NCI-H226 (cell line): Measurements from ENCODE around the gene CXorf66.
"Not testable (repeated sequence)": the region's sequence is repeated elsewhere in the genome, so short reads cannot be mapped to it uniquely, and the experiment has no call there.

Experiments
- DNase-seq: peaks from one replicate; pipeline ENCODE4 v3.0.0-alpha.2; 2015

CXorf66 gene, protein sequence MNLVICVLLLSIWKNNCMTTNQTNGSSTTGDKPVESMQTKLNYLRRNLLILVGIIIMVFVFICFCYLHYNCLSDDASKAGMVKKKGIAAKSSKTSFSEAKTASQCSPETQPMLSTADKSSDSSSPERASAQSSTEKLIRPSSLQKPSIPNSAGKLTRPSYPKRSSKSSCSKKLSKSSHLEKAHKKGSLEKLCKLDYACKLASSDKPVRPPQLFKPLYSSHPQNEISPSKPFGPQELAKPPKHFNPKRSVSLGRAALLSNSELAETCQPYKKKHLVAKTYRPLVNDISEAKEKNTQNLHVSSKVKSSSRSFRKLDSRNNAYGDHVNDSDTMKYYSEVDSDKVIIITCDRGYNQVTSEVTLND

DNA sequence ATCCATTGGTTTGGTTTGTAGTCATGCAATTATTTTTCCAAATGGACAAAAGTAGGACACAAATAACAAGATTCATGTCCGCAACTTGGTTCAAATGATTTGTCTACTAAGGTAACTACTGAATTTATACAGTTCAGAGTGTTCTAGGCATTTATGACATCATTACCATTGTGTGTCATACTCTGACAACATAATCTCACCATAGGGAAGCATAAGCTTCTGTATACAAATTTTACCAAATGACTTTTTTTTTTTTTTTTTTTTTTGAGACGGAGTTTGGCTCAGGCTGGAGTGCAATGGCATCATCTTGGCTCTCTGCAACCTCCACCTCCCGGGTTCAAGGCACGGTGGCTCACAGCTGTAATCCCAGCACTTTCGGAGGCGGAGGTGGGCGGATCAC lies at the start of gene CXorf66:
CXorf66 (minus strand) TSS at position 101 of the 400 bp plus-strand sequence; CDS start at position 76, 25 bp downstream.
- DNase-seq: no peak

DNA sequence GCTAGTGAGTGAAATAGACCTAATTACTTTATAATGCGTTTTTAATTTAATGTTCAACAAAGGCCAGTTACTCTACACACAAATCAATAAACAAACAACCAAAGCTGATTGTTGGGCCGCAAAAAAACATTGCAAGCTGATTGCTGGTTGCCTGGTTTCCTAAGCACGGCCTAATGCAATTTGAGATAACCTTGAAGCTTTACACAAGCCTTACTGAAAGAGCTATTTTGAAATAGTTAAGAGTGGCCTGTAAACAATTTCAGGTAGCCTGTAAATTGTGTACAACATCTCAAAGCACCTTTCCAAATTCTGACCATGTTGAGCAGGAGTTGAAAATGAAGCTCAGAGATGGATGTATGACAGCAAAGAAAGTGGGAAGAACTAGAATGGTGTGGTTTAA lies 17.5 kb upstream of the CXorf66 start:
- DNase-seq: no peak

DNA sequence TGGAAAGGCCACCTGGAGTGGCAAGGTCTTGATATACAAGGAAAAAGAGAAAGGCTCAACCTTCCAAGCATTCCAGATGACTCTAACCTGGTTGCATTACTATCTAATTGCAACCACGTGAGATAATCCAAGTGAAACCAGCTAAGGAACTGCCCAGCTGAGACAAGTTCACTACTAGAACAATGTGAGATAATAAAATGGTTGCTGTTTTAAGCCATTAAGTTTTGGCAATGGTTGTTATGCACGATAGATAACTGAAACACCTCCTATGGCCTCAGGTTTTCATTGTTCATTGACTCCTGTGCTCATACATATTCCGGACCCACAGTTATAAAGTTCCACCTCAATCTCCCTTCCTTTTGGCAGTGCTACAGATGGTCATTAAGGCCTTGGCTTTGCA lies 9.2 kb upstream of the CXorf66 start:
- DNase-seq: no peak

DNA sequence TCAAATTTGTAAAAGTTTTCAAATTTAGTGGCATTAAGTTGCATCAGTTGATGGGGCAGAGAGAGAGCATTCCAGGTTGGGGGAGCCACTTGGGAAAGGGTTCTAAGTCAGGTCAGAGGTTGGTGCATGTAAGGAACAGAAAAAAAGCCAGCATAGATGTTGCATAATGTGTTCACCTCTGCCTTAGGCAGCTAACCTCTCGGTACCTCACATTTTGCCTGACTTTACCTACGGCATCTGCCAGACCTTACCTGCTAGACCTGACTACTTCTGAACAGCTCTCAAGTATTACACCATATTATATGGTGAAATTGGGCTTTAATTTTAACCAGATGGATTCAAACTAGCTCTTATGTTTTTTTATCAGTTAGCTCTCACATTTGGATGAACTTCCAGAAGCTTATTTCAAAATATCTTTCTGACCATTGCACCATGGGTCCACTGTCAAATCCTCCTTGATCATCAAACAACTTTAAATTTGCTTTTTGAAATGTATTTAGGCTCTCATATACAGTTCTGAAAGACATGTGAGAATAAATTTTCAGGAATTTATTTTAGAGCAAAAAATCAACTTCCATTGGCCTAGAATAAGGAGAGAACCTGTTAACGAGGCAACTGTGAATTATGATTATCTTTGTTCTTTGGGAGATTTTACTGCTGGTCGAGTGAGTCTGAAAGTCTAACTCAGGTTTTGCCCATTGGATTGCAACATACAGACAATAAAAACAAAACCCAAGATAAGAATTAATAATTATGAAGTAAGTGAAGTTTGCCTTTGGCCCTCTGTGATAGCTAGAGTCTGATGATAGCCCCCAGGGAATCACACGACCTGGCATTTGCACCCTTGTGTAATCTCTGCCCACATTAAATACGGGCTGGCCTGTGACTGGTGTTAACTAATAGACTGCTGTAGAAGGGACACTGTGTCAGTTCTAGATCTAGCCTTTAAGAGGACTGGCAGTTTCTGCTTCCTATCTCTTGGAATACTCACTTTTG lies 7.6 kb upstream of the CXorf66 start:
- no peak for DNase-seq

DNA sequence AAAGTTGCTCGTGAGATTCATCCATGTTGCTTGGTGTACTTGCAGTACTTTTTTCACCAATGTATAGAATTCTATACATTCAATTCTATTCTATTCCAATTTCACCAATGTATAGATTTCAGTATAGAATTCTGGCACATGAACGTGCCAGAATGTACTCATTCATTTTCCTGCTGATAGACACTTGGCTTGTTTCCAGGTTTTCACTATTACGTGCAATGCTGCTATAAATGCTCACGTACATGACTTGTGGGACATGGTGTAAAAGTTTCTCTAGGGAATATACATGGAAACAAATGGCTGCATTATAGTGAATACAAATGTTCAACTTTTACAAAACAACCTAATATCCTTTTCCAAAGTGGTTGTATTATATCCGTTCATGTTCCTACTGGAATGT lies 6.8 kb upstream of the CXorf66 start:
- no peak for DNase-seq

DNA sequence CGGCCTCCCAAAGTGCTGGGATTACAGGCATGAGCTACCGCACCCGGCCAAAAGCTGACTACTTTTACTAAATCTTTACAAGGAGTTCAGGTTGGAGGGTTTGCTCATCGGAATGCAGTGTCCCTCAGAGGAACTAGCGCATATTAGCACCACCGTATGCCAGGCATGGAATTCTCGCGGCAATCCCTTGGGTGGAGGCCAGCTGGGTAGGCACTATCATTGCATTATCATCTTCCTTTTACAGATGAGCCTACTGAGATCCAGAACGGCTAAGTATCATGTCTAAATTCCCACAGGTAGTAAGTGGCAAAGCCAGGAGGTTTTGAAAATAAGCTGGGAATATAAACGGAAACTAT lies 6.1 kb upstream of the CXorf66 start:
- DNase-seq: no peak

DNA sequence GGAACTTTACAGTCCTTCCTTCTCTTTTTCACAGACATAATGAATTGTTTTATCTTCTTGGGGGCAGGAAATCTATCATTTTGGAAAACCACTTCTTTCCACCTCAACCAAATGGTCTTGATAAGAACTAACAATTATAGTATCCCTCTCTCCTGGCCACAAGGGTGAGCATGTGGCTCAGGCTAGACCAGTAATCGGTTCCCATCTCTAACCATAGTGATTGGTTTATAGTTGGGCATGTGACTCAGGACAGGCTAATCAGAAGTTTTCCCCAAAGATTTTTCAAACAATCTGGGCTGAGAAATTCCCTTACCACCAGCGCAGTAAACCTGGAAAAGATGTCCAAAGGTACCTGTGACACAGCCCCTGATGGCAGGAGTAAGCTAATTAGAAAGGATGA lies 4.0 kb upstream of the CXorf66 start:
- DNase-seq: no peak

DNA sequence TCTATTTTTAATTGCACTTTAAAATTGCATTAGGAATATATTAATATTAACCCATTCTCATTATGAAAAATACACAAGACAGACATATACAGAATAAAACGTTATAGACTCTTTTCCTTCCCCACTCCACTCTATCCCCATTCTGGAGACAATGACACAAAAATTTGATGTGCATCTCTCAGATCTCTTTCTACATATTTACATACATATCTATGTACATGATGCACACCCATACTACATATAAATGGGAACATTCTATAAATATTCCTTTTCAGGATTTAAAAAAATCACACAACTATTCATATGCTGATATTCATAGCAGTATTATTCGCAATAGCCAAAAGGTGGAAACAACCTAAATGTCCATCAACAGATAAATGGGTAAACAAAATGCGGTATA lies 2.4 kb upstream of the CXorf66 start:
- DNase-seq: no peak

DNA sequence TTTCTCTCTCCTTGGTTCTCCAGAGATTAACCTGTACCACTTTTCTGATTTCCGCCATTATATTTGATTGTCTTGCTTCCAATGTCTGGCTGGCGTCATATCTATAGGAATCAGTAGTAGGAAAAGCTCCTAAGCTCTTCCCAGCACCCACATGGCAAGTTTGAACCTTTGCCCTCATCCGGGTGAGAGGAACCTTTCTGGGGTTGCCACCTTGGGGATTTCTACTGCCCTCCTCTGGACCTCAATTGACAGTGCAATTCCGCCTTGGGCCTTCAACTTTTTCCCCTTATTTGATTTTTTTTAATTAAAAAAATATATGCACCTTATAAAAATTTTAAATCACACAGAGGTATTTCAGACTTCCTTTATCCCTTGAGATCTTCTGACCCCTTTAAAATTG lies 2.0 kb upstream of the CXorf66 start:
- no peak for DNase-seq

DNA sequence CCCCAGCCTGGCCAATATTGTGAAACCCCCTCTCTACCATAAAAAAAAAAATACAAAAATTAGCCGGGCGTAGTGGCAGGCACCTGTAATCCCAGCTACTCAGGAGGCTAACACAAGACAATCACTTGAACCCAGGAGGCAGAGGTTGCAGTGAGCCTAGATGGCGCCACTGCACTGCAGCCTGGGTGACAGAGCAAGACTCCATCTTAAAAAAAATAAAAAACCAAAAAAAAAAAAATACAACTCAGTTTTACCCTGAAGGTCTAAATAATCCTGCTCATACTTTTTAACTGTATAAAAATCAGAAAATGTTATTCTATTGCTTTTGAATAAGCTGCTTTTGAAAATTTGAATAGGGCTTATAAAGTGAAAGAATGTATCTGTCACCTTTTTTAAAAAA lies 838 bp upstream of the CXorf66 start:
- not testable (repeated sequence) for DNase-seq

DNA sequence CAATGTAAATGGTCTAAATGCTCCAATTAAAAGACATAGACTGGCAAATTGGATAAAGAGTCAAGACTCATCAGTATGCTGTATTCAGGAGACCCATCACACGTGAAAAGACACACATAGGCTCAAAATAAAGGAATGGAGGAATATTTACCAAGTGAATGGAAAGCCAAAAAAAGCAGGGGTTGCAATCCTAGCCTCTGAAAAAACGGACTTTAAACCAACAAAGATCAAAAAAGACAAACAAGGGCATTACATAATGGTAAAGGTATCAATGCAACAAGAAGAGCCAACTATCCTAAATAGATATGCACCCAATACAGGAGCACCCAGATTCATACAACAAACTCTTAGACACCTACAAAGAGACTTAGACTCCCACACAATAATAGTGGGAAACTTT lies 4.2 kb downstream of the CXorf66 start:
- not testable (repeated sequence) for DNase-seq

DNA sequence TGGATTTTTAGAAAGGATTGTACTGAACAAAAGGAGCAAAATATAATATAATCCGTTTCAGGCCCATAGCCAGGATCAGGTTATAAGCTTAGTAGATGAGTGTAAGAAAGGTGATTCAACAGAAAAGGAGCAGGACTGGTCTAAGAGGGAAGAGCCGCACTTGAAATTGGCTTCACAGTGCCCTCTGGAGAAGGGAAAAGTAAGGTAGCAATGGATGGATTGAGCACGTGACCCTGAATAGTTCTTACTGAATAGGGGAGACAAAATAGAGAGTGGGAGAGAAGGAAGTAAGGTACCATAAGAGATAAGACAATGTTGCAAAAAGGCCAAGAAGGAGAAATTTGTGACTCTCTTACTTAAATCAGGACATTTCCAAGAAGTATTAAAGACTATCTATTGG lies 15.6 kb downstream of the CXorf66 start:
- no peak for DNase-seq

DNA sequence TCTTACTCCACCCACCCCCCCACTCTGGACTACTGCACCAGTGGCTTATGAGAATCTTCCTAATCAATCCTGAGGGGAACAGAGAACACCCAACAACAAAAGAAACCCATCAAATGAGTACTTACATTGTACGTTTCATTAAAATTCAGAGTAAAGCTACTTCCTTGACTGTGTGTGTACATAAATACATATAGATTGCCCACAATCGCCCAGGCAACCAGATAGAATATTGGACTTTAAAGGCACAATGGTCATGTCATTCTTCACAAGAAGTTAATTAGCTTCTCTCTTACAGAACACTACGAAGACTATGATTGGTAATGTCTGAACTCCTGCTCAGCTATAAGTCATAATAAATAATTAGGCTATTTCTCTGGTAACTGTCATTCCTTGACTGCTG lies 20.2 kb downstream of the CXorf66 start:
- DNase-seq: no peak

DNA sequence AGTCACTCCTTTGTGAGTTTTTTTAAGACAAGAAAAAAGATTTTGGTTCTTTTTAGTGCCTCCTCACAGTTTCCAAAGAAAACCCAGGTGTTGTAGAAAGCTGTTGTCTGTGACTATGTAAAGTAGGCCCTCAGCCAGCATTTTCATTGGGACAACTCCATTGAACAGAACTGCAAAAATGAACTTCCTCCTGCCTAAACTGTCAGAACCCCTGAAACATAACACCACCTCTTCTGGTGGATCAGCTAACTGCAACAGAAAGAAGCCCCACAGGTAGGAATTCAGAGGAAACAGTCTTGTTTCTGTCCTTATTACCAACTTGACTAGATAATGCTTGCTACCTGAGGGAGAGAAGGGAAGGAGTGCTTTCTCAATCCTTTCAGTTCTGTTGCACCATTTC lies 29.1 kb downstream of the CXorf66 start:
- no peak for DNase-seq

DNA sequence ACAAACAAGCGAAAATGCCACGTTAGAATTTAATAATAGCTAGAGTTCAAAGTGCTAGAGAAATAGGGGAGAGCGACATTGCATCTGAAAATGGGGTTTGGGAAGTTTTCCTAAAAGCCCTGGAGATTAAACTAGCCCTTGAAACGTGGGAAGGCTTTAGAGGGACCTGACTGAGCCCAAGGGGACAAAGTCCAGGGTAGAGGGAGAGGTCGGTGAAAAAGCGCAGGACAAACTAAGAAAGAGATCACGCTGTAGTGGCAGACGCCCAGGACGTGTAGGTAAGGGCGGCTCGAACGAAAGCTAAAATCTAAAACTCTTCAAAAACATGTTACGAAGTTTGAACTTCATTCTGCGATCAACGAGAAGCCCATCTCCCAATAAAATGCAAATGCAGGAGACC lies 31.4 kb downstream of the CXorf66 start:
- no peak for DNase-seq

DNA sequence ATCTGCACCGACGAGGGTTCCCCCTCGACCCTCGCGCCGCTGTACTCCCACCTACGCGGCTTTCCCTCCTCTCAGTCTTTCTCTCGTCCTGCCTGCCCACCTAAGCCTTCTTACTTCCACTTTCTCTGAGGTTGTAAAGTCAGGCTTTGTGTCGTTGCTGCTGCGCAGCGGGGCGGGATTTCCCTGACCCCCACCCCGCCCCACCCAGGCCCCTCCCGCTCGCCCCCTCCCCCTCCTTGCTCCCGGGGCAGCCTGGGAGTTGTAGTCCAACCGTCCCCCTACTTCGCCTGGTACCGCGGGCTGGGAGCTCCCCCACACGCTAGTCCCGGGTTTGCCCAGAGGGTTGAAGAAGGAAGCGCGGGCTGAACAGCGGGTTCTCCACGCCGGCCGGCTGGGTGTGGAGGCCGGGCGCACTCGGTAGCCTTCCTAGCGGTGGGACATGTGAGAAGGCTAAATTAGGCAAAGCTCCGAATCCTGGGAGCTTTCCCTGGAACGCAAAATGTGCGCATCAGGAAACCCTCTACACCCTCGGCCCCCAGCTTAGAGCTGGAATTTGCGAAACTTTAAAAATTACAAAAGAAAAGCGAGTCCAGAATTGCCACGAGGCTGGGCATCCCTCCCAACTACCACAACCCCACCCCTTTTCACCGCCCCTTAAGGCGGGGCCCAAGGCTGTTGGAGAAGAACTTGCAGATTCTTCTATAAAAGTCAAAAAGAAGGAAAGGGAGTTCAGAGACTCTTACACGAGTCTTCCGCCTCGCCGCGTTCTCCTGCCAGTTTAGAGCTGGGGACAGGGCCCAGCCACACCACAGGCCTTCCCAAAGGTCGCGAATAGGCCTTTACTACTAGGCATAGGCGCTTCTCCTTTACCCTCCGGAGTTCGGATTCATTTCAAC lies 32.2 kb downstream of the CXorf66 start, which contains the start of gene ATP11C:
ATP11C (minus strand) TSS at position 153 of the 896 bp plus-strand sequence. CDS start 1,011 bp downstream, outside the sequence.
- peak; percentile 81 for DNase-seq

DNA sequence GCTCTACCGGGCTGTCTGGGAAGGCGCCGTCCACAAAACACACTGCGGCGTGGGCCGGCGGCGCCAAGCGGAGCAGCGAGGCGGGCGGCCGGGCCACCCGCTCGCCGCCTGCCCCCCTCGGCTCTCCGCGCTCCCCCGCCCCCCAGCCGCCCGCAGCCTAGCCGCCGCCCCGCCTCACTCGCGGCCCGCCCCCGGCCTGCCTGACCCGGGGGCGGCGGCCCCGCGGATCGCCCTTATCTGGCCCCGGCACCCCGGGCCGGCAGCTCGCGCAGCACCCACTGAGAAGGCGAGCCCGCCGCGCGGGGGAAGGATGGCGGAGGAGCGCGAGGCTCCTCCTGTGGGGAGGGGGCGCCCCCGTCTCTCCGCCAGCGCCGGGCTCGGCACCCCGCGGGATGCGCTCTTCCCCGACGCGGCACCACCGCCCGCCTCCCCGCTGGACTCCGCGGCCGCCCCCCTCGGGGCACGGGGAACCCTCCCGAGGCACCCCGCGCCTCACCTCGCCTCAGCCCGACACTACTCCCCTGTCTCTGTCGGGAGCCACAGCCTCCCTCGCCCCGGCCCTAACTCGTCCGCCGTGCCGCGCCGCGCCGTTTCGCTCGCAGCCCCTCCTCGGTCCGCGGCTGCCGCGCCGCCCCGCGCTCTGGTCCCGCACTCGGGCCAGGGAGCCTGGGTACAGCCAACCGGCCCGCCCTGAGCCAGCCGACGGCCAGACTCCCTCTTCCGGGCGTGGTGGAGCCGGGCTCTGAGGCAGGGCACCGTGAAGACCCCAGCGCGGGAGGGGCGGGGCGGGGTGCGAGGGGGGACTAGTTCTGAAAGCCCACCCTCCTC lies 33.0 kb downstream of the CXorf66 start:
- DNase-seq: peak; percentile 16

DNA sequence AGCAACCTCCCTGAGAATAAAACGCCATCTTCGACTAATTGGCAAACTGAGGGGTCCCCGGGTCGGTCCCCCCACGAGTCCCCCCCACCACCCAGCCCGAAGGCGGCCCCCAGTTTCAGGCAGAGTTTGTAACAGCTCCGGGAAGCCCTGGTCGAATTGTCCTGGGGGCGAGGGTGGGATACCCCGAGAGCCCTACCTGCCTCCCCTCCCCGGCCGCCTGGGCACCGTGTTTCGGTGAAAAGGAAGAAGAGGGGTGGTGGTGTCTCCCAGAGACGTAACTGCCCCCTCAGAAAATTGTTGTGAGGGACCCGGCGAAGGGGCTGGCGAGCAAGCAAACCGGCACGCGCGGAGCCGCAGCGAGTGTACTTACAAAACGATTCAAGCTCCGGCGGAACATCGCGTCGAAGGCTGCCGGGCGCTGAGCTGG lies 33.7 kb downstream of the CXorf66 start:
- DNase-seq: no peak

DNA sequence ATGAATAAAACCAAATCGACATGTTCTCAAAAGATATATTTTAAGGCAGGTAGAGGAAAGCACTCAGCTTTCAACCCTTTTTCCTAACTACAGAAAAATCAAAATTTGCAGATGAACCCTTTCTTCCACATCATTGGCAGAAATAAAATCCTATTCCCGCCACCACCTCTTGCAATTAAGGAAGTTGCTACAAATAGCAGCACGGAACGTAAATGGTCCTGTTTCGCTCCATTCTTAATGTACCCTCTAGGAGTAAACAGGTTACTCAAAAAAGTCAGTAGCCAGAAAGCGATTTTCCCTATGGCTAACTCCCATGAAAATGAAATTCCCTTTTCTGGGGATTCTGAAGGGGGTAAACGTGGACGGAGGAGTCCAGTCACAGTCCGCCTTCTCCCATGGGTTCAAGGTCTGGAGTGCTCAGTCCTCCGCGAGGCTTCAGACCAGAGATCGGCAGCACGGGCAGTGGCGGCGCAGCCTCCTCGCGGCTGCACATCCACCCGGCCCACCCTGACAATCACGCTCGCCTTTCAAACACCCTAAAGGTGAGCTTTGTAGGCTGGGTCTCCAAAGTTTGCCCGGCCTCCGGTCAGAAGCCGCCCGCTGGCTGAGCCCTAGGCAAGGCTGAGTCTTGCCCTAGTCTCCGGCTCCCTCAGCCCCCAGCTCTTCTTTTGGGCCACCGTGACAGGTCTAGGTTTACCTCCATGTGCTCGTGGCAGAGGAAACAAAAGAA lies 34.2 kb downstream of the CXorf66 start:
- DNase-seq: no peak

DNA sequence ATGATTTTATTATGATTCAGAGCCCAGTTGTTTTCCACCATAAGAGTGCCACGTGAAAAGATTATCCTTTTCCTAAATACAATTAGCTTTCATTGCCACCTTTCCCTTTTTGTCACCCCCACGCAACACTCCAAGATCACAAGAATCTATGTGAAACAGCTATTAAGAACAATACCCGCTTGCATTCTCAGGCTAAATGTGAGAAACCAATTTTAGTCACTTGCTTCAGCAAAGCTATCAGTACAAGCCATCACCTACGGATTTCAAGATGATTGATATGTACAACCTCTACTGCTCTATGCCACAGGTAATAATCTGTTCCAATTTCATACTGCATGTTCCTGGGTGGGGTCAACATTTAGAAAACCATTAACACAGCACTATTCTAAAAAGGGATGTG lies 34.9 kb downstream of the CXorf66 start:
- DNase-seq: no peak

DNA sequence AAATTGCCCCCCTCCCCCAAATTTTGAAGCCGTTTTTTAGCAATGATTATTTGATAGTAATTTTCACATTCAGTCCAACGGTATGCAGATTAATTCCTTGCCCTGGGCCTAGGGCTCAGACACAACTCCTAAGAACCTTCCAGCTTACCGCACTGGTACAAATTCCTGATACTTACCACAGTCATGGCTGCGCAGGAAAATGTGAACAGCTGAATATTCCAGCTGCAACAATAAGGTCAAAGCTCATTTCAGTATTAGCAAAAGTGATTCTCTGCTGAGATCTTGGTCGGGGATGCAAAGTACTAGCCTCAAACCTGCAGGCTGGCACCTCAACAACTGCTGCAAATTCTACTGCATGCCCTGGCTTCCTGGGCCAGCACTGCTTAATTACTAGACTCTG lies 35.4 kb downstream of the CXorf66 start:
- no peak for DNase-seq
